Hepatocyte (in vitro differentiated cells): ENCODE measurements around the gene ATP1A1. TPM values are rescaled to one million over a fixed set of nuclear protein-coding genes. Genes with fewer than 3 reads are reported as not detected.

Experiments used
- DNase-seq: peaks from one replicate; pipeline ENCODE4 v3.0.0-alpha.2; 2016; ENCODE audit warnings: low spot score
- H2AFZ ChIP-seq: fragments of 200-600 bp; sonication (generic); 2 replicates; pipeline ENCODE4 v1.6.0; 2016; ENCODE audit warnings: antibody characterized with exemption, mild to moderate bottlenecking
- H3K27ac ChIP-seq: fragments of 200-600 bp; sonication (generic); 2 replicates; pipeline ENCODE4 v1.5.1; 2016; ENCODE audit warnings: mild to moderate bottlenecking
- H3K27me3 ChIP-seq: fragments of 200-600 bp; sonication (generic); 2 replicates; pipeline ENCODE4 v1.6.1; 2016
- H3K36me3 ChIP-seq: fragments of 200-600 bp; sonication (generic); replicated peaks from 2 replicates; pipeline ENCODE4 v1.5.1; 2016; ENCODE audit warnings: low read depth; ENCODE audit not compliant: insufficient read depth
- H3K4me1 ChIP-seq: fragments of 200-600 bp; sonication (generic); 2 replicates; pipeline ENCODE4 v1.5.1; 2016; ENCODE audit warnings: mild to moderate bottlenecking, moderate library complexity; ENCODE audit not compliant: insufficient read depth
- H3K4me2 ChIP-seq: fragments of 200-600 bp; sonication (generic); 2 replicates; pipeline ENCODE4 v1.6.0; 2016
- H3K4me3 ChIP-seq: fragments of 200-600 bp; sonication (generic); 2 replicates; pipeline ENCODE4 v1.5.1; 2016; ENCODE audit warnings: mild to moderate bottlenecking
- H3K79me2 ChIP-seq: fragments of 200-600 bp; sonication (generic); 2 replicates; pipeline ENCODE4 v1.6.0; 2017; ENCODE audit warnings: mild to moderate bottlenecking
- H3K9me2 ChIP-seq: fragments of 200-600 bp; sonication (generic); replicated peaks from 2 replicates; pipeline ENCODE4 v1.6.0; 2017; ENCODE audit warnings: mild to moderate bottlenecking; ENCODE audit not compliant: insufficient read depth
- H3K9me3 ChIP-seq: fragments of 200-600 bp; sonication (generic); 2 replicates; pipeline ENCODE4 v1.5.1; 2016; ENCODE audit warnings: low read depth, mild to moderate bottlenecking
- H4K20me1 ChIP-seq: fragments of 200-600 bp; sonication (generic); 2 replicates; pipeline ENCODE4 v1.6.0; 2016; ENCODE audit warnings: mild to moderate bottlenecking; ENCODE audit not compliant: insufficient read depth, poor library complexity, severe bottlenecking
- CTCF ChIP-seq: fragments of 200-600 bp; sonication (generic); IDR thresholded peaks from 2 replicates; pipeline ENCODE4 v1.5.1; 2016; ENCODE audit warnings: antibody characterized with exemption, mild to moderate bottlenecking; ENCODE audit not compliant: poor library complexity
- EZH2 ChIP-seq: fragments of 200-600 bp; sonication (generic); IDR thresholded peaks from 2 replicates; pipeline ENCODE4 v1.6.1; 2016; ENCODE audit warnings: antibody characterized with exemption, mild to moderate bottlenecking, borderline replicate concordance
- EZH2phosphoT487 ChIP-seq: fragments of 200-600 bp; sonication (generic); IDR thresholded peaks from one replicate; pipeline ENCODE4 v1.6.1; 2018; ENCODE audit warnings: antibody characterized with exemption, mild to moderate bottlenecking, low read depth, moderate library complexity; ENCODE audit not compliant: unreplicated experiment, severe bottlenecking
- WGBS: methylation state at CpG from one replicate; pipeline ENCODE4 v1.1.6; 2016; ENCODE audit warnings: low lambda C conversion rate; ENCODE audit errors: missing lambda C conversion rate; 5-methylcytosine and 5-hydroxymethylcytosine counted together
- polyA plus RNA-seq: library from polyadenylated mRNA; unstranded; fragments of >200 nt; fragmentation: Nextera tagmentation; extraction: Ambion mirVana; gene quantifications from 2 replicates; pipeline ENCODE4 v1.2.1, GENCODE V29; 2016
- total RNA-seq: library from RNA; depleted of rRNA; stranded (reverse); fragments of >200 nt; gene quantifications from 2 replicates; pipeline ENCODE4 v1.2.3, GENCODE V29; 2014

Gene ATP1A1
- total and polyA plus RNA-seq, 2 experiments from 2014 or later: 412 to 559 TPM

GRCh38 chr1:116357487-116357886 lies 15.6 kb upstream of the ATP1A1 start:
- peaks cover 7% of the 10 kb centered on the region for H3K4me1 ChIP-seq
- no peaks in the 10 kb centered on the region for H3K79me2 ChIP-seq
- H3K4me2 ChIP-seq: no peak overlapping the region
- no peaks in the 10 kb centered on the region for H3K36me3 ChIP-seq
- no peak for DNase-seq
- no peaks in the 10 kb centered on the region for H3K27me3 ChIP-seq
- no peak overlapping the region for H3K27ac ChIP-seq
- 100% methylated on average over 1 of the region's 1 CpG for WGBS
- H3K9me2 ChIP-seq: no peaks in the 10 kb centered on the region
- TF ChIP-seq EZH2phosphoT487: no peak
- no peak for TF ChIP-seq CTCF
- TF ChIP-seq EZH2: no peak
- H2AFZ ChIP-seq: no peak overlapping the region
- no peak overlapping the region for H3K4me3 ChIP-seq
- no peaks in the 10 kb centered on the region for H4K20me1 ChIP-seq
- H3K9me3 ChIP-seq: no peaks in the 10 kb centered on the region

- no peaks in the 10 kb centered on the region for H3K27me3 ChIP-seq
- H3K79me2 ChIP-seq: no peaks in the 10 kb centered on the region
- WGBS: 21% methylated on average over 2 of the region's 2 CpGs
- no peaks in the 10 kb centered on the region for H4K20me1 ChIP-seq
- peaks cover 7% of the 10 kb centered on the region for H3K4me1 ChIP-seq
- no peak for DNase-seq
- no peaks in the 10 kb centered on the region for H3K36me3 ChIP-seq
- no peak for TF ChIP-seq EZH2phosphoT487
- H3K27ac ChIP-seq: peak overlapping the region; percentile 61
- H2AFZ ChIP-seq: no peak overlapping the region
- peak overlapping the region; percentile 34 for H3K4me2 ChIP-seq
- H3K4me3 ChIP-seq: no peak overlapping the region
- H3K9me2 ChIP-seq: no peaks in the 10 kb centered on the region
- H3K9me3 ChIP-seq: no peaks in the 10 kb centered on the region
Measured at GRCh38 chr1:116359060-116359830, 13.8 kb upstream of the ATP1A1 start.

- Histone ChIP-seq H3K4me1 (peaks cover 10% of the 10 kb centered on the region), H4K20me1 (no peaks in the 10 kb centered on the region), H2AFZ (no peak overlapping the region), H3K9me2 (no peaks in the 10 kb centered on the region), H3K79me2 (no peaks in the 10 kb centered on the region), H3K4me3 (no peak overlapping the region), H3K27ac (peak overlapping the region; percentile 61), H3K9me3 (no peaks in the 10 kb centered on the region), H3K36me3 (no peaks in the 10 kb centered on the region), H3K4me2 (no peak overlapping the region), H3K27me3 (no peaks in the 10 kb centered on the region)
- TF ChIP-seq EZH2: no peak
- TF ChIP-seq CTCF: no peak
- TF ChIP-seq EZH2phosphoT487: no peak
- WGBS: 91% methylated on average over 1 of the region's 1 CpG
- no peak for DNase-seq
Measured at GRCh38 chr1:116359871-116360270, 13.2 kb upstream of the ATP1A1 start.

- no peak overlapping the region for H3K4me3 ChIP-seq
- TF ChIP-seq EZH2 (no peak), CTCF (no peak), EZH2phosphoT487 (no peak)
- H3K27ac ChIP-seq: no peak overlapping the region
- no peaks in the 10 kb centered on the region for H3K27me3 ChIP-seq
- H3K9me3 ChIP-seq: no peaks in the 10 kb centered on the region
- peaks cover 13% of the 10 kb centered on the region for H3K4me1 ChIP-seq
- H4K20me1 ChIP-seq: no peaks in the 10 kb centered on the region
- H3K36me3 ChIP-seq: no peaks in the 10 kb centered on the region
- DNase-seq: no peak
- H2AFZ ChIP-seq: no peak overlapping the region
- WGBS: 88% methylated on average over 2 of the region's 2 CpGs
- no peaks in the 10 kb centered on the region for H3K9me2 ChIP-seq
- no peak overlapping the region for H3K4me2 ChIP-seq
- no peaks in the 10 kb centered on the region for H3K79me2 ChIP-seq
Measured at GRCh38 chr1:116360429-116361173, 12.4 kb upstream of the ATP1A1 start.
